ENCODE measurements around the gene EMC10.

- TF ChIP-seq, protein P1, sequence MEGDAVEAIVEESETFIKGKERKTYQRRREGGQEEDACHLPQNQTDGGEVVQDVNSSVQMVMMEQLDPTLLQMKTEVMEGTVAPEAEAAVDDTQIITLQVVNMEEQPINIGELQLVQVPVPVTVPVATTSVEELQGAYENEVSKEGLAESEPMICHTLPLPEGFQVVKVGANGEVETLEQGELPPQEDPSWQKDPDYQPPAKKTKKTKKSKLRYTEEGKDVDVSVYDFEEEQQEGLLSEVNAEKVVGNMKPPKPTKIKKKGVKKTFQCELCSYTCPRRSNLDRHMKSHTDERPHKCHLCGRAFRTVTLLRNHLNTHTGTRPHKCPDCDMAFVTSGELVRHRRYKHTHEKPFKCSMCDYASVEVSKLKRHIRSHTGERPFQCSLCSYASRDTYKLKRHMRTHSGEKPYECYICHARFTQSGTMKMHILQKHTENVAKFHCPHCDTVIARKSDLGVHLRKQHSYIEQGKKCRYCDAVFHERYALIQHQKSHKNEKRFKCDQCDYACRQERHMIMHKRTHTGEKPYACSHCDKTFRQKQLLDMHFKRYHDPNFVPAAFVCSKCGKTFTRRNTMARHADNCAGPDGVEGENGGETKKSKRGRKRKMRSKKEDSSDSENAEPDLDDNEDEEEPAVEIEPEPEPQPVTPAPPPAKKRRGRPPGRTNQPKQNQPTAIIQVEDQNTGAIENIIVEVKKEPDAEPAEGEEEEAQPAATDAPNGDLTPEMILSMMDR (conservative IDR thresholded peaks at IDR 0.05; ENCODE audit: low read depth, low read length), result no peak
- no peak for TF ChIP-seq EZH2 (IDR thresholded peaks at IDR 0.05; ENCODE audit: borderline replicate concordance, low read depth, low read length, poor library complexity, severe bottlenecking)
Measured at GRCh38 chr19:50535672-50536187, 59.4 kb downstream of the EMC10 start.
